HG03025 (cell line): ENCODE measurements around the gene VMP1.

Source experiments
- ATAC-seq: cut with Tn5 transposase; IDR thresholded peaks from one replicate; pipeline ENCODE4 v1.9.1; 2021; ENCODE audit warnings: mild to moderate bottlenecking, moderate library complexity; ENCODE audit not compliant: unreplicated experiment, low FRiP score

Gene VMP1

GRCh38 chr17:59707971-59708430, 547 bp downstream of the VMP1 start:
- ATAC-seq = no peak

- ATAC-seq = no peak
These were observed 4.5 kb downstream of the VMP1 start for GRCh38 chr17:59711936-59712335.

GRCh38 chr17:59712862-59713261, 5.4 kb downstream of the VMP1 start:
- ATAC-seq = no peak

- no peak for ATAC-seq
These were observed 6.8 kb downstream of the VMP1 start for GRCh38 chr17:59714255-59714654.

- no peak for ATAC-seq
These were observed 9.0 kb downstream of the VMP1 start for GRCh38 chr17:59716427-59716826.

GRCh38 chr17:59719526-59719925, 12.1 kb downstream of the VMP1 start:
- ATAC-seq = no peak

GRCh38 chr17:59722623-59723022, 15.2 kb downstream of the VMP1 start:
- no peak for ATAC-seq

GRCh38 chr17:59723041-59723440, 15.6 kb downstream of the VMP1 start:
- ATAC-seq = no peak

GRCh38 chr17:59723607-59724006, 16.2 kb downstream of the VMP1 start:
- ATAC-seq = no peak

- no peak for ATAC-seq
These were observed 18.2 kb downstream of the VMP1 start for GRCh38 chr17:59725691-59726090.

GRCh38 chr17:59727817-59728533, 20.5 kb downstream of the VMP1 start:
- ATAC-seq = no peak

- no peak for ATAC-seq
These were observed 22.9 kb downstream of the VMP1 start for GRCh38 chr17:59730268-59730834.

GRCh38 chr17:59733697-59734096, 26.2 kb downstream of the VMP1 start:
- no peak for ATAC-seq

GRCh38 chr17:59734226-59734625, 26.8 kb downstream of the VMP1 start:
- no peak for ATAC-seq

GRCh38 chr17:59737324-59737723, 29.9 kb downstream of the VMP1 start:
- no peak for ATAC-seq

- no peak for ATAC-seq
These were observed 36.4 kb downstream of the VMP1 start for GRCh38 chr17:59743842-59744241.

GRCh38 chr17:59745040-59745439, 37.6 kb downstream of the VMP1 start:
- no peak for ATAC-seq

GRCh38 chr17:59746849-59747445, 39.5 kb downstream of the VMP1 start:
- ATAC-seq = no peak

- no peak for ATAC-seq
These were observed 41.1 kb downstream of the VMP1 start for GRCh38 chr17:59748591-59748990.

GRCh38 chr17:59751955-59752413, 44.5 kb downstream of the VMP1 start:
- ATAC-seq = no peak

GRCh38 chr17:59752446-59752845, 45.0 kb downstream of the VMP1 start:
- ATAC-seq = no peak

- ATAC-seq = no peak
These were observed 45.5 kb downstream of the VMP1 start for GRCh38 chr17:59752922-59753321.
